Measurements from ENCODE around the gene LYG2.
"Not testable (repeated sequence)": the region's sequence is repeated elsewhere in the genome, so short reads cannot be mapped to it uniquely, and the experiment has no call there.

The LYG2 gene

DNA sequence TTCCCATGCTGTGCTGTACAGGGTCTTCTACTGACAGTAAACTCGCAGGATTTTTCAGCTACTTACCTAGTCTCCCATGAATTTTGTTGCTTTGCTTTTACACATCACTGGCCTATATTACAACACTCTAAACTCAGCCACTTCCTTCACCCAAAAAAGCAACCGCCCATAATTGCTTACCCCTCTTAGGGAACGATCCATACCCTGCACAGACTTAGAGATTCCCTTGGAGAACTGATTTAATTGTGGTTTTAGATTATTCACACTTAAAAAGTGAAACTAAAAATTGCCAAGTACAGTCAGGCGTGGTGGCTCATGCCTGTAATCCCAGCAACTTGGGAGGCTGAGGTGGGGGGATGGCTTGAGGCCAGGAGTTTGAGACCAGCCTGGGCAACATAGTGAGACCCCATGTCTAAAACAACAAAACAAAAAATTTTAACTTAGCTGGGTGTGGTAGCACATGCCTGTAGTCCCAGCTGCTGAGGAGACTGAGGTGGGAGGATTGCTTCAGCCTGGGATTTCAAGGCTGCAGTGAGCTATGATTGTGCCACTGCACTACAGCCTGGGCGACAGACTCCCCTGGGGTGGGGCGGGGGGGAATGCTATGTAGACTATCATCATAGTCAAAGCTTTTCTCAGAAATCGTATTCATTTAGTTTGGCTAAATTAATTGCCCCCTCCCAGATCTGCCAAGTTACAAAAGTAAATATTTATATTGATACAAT, 55.2 kb downstream of the LYG2 start:
- DNase-seq: no peak

GRCh38 chr2:99198103-99198841, 57.2 kb downstream of the LYG2 start:
- DNase-seq: no peak

DNA sequence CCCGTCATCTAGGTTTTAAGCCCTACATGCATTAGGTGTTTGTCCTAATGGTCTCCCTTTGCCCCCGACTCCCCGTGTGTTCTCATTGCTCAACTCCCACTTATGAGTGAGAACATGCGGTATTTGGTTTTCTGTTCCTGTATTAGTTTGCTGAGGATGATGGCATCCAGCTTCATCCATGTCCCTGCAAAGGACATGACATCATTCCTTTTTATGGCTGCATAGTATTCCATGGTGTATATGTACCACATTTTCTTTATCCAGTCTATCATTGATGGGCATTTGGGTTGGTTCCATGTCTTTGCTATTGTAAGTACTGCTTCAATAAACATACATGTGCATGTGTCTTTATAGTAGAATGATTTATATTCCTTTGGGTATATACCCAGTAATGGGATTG, 63.1 kb downstream of the LYG2 start:
- DNase-seq: not testable (repeated sequence)
